Measurements from ENCODE around the gene BTBD16. TPM values are rescaled to one million over a fixed set of nuclear protein-coding genes. Genes with fewer than 3 reads are reported as not detected.
A peak's percentile ranks its signal among the peaks of the same experiment; 100 is the strongest.

Gene BTBD16
- total and polyA plus RNA-seq, 4 donors: 0.42 to 2.8 (median 1.8) TPM

- DNase-seq (ENCODE audit: low spot score): no peak
- peaks cover 0 to 12% (median 8%) of the 10 kb centered on the region in 4 donors for H3K4me1 ChIP-seq (ENCODE audit: control insufficient read depth in 4 of 4, insufficient read depth in 4 of 4, low read length in 3 of 4)
- H3K4me3 ChIP-seq (ENCODE audit: low read depth in 1 of 3, low read length in 3 of 3): no peak overlapping the region
- H3K9ac ChIP-seq (ENCODE audit: low read depth in 1 of 2, low read length in 2 of 2): no peak overlapping the region
- TF ChIP-seq HNF4A (conservative IDR thresholded peaks at IDR 0.05) (no peak), GABPA (IDR thresholded peaks at IDR 0.05 in 1 of 2, conservative IDR thresholded peaks at IDR 0.05 in 1 of 2) (no peak), RXRA (IDR thresholded peaks at IDR 0.05) (no peak)
- H3K27me3 ChIP-seq (ENCODE audit: control insufficient read depth in 4 of 4, insufficient read depth in 4 of 4, low read length in 3 of 4): no peaks in the 10 kb centered on the region
- WGBS: 85% methylated on average over 6 of the region's 6 CpGs
- H3K27ac ChIP-seq (ENCODE audit: low read depth in 1 of 2, low read length in 2 of 2): no peak overlapping the region
- no peaks in the 10 kb centered on the region for H3K36me3 ChIP-seq (ENCODE audit: control insufficient read depth in 4 of 4, insufficient read depth in 3 of 4, low read depth in 1 of 4, low read length in 3 of 4)
- H3K9me3 ChIP-seq (ENCODE audit: control insufficient read depth in 4 of 4, low read length in 3 of 4): no peaks in the 10 kb centered on the region
Observed at GRCh38 chr10:122298206-122298597, 27.1 kb downstream of the BTBD16 start.

- H3K36me3 ChIP-seq (ENCODE audit: control insufficient read depth in 4 of 4, insufficient read depth in 3 of 4, low read depth in 1 of 4, low read length in 3 of 4): no peaks in the 10 kb centered on the region
- DNase-seq (ENCODE audit: low spot score): peak; percentile 67
- 24% methylated on average over 15 of the region's 15 CpGs for WGBS
- no peaks in the 10 kb centered on the region for H3K27me3 ChIP-seq (ENCODE audit: control insufficient read depth in 4 of 4, insufficient read depth in 4 of 4, low read length in 3 of 4)
- TF ChIP-seq TAF1 (conservative IDR thresholded peaks at IDR 0.05) (no peak), ATF3 (IDR thresholded peaks at IDR 0.05) (no peak), HNF4G (IDR thresholded peaks at IDR 0.05) (no peak), GABPA (IDR thresholded peaks at IDR 0.05 in 1 of 2, conservative IDR thresholded peaks at IDR 0.05 in 1 of 2) (no peak), HNF4A (conservative IDR thresholded peaks at IDR 0.05) (peak in 1 of 2 donors; percentile 29), SP1 (IDR thresholded peaks at IDR 0.05) (no peak), RXRA (IDR thresholded peaks at IDR 0.05) (peak in 1 of 2 donors; percentile 29), EGR1 (IDR thresholded peaks at IDR 0.05; ENCODE audit: low read depth in 2 of 2) (no peak), NR2F2 (IDR thresholded peaks at IDR 0.05) (no peak), JUND (IDR thresholded peaks at IDR 0.05) (no peak), FOXA2 (IDR thresholded peaks at IDR 0.05) (no peak), ZBTB33 (IDR thresholded peaks at IDR 0.05) (no peak), REST (IDR thresholded peaks at IDR 0.05) (no peak), RAD21 (IDR thresholded peaks at IDR 0.05) (peak; percentile 99), MAX (IDR thresholded peaks at IDR 0.05) (no peak), CTCF (IDR thresholded peaks at IDR 0.05; ENCODE audit: low read depth, low read length, missing input control) (peak; percentile 96), FOXA1 (IDR thresholded peaks at IDR 0.05) (no peak), YY1 (IDR thresholded peaks at IDR 0.05) (no peak)
- H3K9ac ChIP-seq (ENCODE audit: low read depth in 1 of 2, low read length in 2 of 2): peak overlapping the region in 1 of 2 donors; percentile 32
- H3K27ac ChIP-seq (ENCODE audit: low read depth in 1 of 2, low read length in 2 of 2): peak overlapping the region; percentile 42 to 71
- peak overlapping the region in 2 of 3 donors; percentile 31 to 37 for H3K4me3 ChIP-seq (ENCODE audit: low read depth in 1 of 3, low read length in 3 of 3)
- peaks cover under 1 to 12% (median 8%) of the 10 kb centered on the region in 4 donors for H3K4me1 ChIP-seq (ENCODE audit: control insufficient read depth in 4 of 4, insufficient read depth in 4 of 4, low read length in 3 of 4)
- no peaks in the 10 kb centered on the region for H3K9me3 ChIP-seq (ENCODE audit: control insufficient read depth in 4 of 4, low read length in 3 of 4)
Observed at GRCh38 chr10:122298598-122299301, 27.7 kb downstream of the BTBD16 start.
